ENCODE results near the gene IGSF10. TPM values are rescaled to one million over a fixed set of nuclear protein-coding genes. Genes with fewer than 3 reads are reported as not detected.

Gene IGSF10
- total RNA-seq, 4 donors from 2014 or later = 0.70 to 5.4 (median 2.3) TPM

DNA sequence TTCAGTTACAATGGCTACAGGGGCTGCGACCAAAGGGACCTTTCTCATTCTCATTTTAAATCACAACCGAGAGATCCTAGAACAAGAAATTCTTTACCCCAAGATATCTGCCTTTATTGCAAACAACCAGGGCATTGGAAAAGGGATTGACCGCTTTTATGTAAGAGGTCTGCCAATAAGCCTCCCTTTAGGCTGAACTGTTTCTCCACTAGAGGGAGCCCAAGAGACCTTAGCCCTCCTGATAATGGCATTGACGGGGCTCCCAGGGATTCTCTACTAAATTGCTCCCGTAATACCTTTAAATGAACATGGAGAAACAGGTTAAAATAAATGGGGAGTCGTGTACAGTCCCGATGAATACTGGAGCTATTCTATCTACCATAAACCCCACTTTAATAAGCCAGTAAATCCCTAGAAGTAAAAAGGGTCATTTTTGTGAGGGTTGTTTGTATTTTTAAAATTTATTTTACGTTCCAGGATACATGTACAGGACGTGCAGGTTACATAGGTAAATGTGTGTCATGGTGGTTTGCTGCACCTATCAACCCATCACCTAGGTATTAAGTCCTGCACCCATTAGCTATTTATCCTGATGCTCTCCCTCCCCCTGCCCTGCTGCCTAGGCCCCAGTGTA lies 7.5 kb upstream of the IGSF10 start:
- no peak overlapping the region for H3K4me3 ChIP-seq
- H3K9me3 ChIP-seq = no peaks in the 10 kb centered on the region
- H3K4me1 ChIP-seq = no peaks in the 10 kb centered on the region
- no peaks in the 10 kb centered on the region for H3K27me3 ChIP-seq
- TF ChIP-seq, protein P1, sequence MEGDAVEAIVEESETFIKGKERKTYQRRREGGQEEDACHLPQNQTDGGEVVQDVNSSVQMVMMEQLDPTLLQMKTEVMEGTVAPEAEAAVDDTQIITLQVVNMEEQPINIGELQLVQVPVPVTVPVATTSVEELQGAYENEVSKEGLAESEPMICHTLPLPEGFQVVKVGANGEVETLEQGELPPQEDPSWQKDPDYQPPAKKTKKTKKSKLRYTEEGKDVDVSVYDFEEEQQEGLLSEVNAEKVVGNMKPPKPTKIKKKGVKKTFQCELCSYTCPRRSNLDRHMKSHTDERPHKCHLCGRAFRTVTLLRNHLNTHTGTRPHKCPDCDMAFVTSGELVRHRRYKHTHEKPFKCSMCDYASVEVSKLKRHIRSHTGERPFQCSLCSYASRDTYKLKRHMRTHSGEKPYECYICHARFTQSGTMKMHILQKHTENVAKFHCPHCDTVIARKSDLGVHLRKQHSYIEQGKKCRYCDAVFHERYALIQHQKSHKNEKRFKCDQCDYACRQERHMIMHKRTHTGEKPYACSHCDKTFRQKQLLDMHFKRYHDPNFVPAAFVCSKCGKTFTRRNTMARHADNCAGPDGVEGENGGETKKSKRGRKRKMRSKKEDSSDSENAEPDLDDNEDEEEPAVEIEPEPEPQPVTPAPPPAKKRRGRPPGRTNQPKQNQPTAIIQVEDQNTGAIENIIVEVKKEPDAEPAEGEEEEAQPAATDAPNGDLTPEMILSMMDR (IDR thresholded peaks at IDR 0.05) = peak; percentile 41 to 82 (median 76)
- TF ChIP-seq POLR2A (IDR thresholded peaks at IDR 0.05) = no peak
- peak in 1 of 3 donors; percentile 76 for DNase-seq
- H3K27ac ChIP-seq = no peak overlapping the region
- H3K36me3 ChIP-seq = no peaks in the 10 kb centered on the region

DNA sequence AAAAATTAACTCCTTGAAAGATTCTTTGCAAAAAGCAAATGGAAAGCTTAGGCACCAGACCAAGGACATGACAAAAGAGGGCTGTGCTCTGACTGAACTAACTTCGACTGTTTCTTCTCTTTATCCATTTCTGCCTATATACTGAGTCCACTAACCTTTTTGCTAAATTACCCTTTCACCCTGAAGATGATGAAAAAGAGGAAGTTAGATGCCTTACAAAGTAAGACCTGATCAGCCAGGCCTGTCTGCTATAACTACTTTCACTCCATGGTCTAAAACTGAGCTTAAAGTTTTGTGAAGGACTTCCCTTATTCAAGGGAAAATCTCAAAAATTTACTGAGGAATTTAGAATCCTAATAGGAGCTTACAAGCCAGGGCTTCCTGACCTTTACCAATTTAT lies 6.2 kb upstream of the IGSF10 start:
- H3K4me1 ChIP-seq = no peaks in the 10 kb centered on the region
- no peak for DNase-seq
- H3K27me3 ChIP-seq = no peaks in the 10 kb centered on the region
- H3K4me3 ChIP-seq = no peak overlapping the region
- no peak overlapping the region for H3K27ac ChIP-seq
- TF ChIP-seq POLR2A (IDR thresholded peaks at IDR 0.05) = no peak
- TF ChIP-seq, protein P1 (IDR thresholded peaks at IDR 0.05) = no peak
- H3K9me3 ChIP-seq = no peaks in the 10 kb centered on the region
- no peaks in the 10 kb centered on the region for H3K36me3 ChIP-seq

DNA sequence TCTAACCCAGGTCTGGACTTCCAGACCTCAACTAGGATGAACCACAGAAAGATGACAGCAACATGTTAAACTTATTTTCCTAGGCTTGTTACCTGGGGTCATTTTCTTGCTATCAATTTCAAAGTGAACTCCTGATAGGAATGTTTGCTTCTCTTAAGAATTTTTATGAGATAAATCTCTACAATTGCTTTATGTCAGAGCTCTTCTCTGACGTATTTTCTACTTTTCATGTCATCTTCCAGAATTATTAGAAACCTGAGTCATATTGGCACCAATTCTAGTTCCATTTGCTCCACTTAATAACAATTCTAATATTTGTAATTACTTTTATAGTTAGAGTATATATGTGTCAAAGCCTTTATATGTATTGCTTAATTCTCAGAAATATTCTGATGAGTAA lies 2.1 kb upstream of the IGSF10 start:
- DNase-seq = no peak
- Histone ChIP-seq H3K4me1 (no peaks in the 10 kb centered on the region), H3K27ac (no peak overlapping the region), H3K9me3 (no peaks in the 10 kb centered on the region), H3K36me3 (no peaks in the 10 kb centered on the region), H3K27me3 (no peaks in the 10 kb centered on the region), H3K4me3 (no peak overlapping the region)
- TF ChIP-seq, protein P1 (IDR thresholded peaks at IDR 0.05) = no peak
- TF ChIP-seq POLR2A (IDR thresholded peaks at IDR 0.05) = no peak

DNA sequence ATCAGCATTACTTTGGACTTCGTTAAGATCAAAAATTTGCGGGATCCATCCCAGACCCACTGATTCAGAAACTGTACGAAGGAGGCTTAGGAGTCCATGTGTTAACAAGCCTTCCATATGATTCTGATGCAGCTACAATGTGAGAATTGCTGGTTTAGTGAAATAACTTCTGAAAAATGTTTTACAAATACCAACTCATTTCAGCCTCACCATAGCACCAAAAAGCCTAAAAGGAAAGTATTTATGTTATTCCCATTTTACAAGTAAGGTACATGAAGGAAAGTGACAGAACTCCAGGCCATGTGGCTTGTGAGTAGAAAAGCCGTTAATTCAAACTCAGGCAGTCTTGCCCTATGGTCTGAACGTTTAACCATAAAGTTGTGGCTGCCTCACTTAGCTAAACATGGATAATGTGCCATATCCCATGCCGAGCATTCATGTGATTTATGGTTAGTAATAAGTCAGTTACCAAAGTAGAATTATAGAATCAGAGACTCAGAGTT lies 1.5 kb upstream of the IGSF10 start:
- H3K4me3 ChIP-seq = no peak overlapping the region
- H3K4me1 ChIP-seq = no peaks in the 10 kb centered on the region
- no peaks in the 10 kb centered on the region for H3K36me3 ChIP-seq
- H3K27me3 ChIP-seq = no peaks in the 10 kb centered on the region
- H3K27ac ChIP-seq = no peak overlapping the region
- TF ChIP-seq, protein P1 (IDR thresholded peaks at IDR 0.05) = no peak
- no peak for TF ChIP-seq POLR2A (IDR thresholded peaks at IDR 0.05)
- no peaks in the 10 kb centered on the region for H3K9me3 ChIP-seq
- DNase-seq = no peak

DNA sequence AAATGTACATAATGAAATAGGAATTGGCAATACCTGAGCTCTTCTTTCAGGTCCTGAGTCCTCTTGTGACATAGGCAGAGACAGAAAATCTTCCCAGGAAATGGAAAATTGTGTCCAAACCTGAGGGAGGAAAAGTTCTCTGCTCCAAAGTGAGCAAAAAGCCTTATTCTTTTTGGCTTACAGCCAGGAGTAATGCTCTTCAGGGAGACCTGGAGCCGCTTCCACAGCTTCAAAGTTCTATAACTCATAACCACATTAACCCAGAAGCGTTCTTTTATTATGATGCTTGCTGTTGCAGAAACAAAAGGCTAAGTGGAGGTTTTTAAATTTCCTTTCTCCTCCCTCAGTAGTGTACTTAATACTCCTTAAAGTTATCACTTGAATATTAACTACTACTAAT lies 633 bp downstream of the IGSF10 start:
- TF ChIP-seq, protein P1 (IDR thresholded peaks at IDR 0.05) = no peak
- TF ChIP-seq POLR2A (IDR thresholded peaks at IDR 0.05) = no peak
- Histone ChIP-seq H3K27me3 (no peaks in the 10 kb centered on the region), H3K27ac (no peak overlapping the region), H3K9me3 (no peaks in the 10 kb centered on the region), H3K36me3 (no peaks in the 10 kb centered on the region), H3K4me1 (no peaks in the 10 kb centered on the region), H3K4me3 (peak overlapping the region in 2 of 4 donors; percentile 62)
- no peak for DNase-seq
